BLaER1 treated with 17β-estradiol and CSF1 and Interleukin-3, amounts not matched to agents 10 nM and 100 nM (cell line): ENCODE results near the gene NECTIN2.

Experiments used
- H3K27ac ChIP-seq, 11 experiments: shearing (Covaris generic); formaldehyde crosslinking; 2 replicates each; pipeline ENCODE4 v1.8.1; 2022
- H3K27me3 ChIP-seq, 11 experiments: shearing (Covaris generic); formaldehyde crosslinking; 2 replicates each; pipeline ENCODE4 v1.8.1; 2022
- H3K36me3 ChIP-seq, 11 experiments: shearing (Covaris generic); formaldehyde crosslinking; 2 replicates each; pipeline ENCODE4 v1.8.1; 2022
- H3K4me1 ChIP-seq, 10 experiments: shearing (Covaris generic); formaldehyde crosslinking; 2 replicates each; pipeline ENCODE4 v1.8.1; 2022
- H3K4me2 ChIP-seq, 11 experiments: shearing (Covaris generic); formaldehyde crosslinking; 2 replicates each; pipeline ENCODE4 v1.8.1; 2022
- H3K4me3 ChIP-seq, 10 experiments: shearing (Covaris generic); formaldehyde crosslinking; 2 replicates each; pipeline ENCODE4 v1.8.1; 2022
- H3K9ac ChIP-seq, 11 experiments: shearing (Covaris generic); formaldehyde crosslinking; 2 replicates each; pipeline ENCODE4 v1.8.1; 2022
- H3K9me3 ChIP-seq, 11 experiments: shearing (Covaris generic); formaldehyde crosslinking; replicated peaks in 1 of 11; 2 replicates each; pipeline ENCODE4 v1.8.1; 2022
- H4K20me1 ChIP-seq, 11 experiments: shearing (Covaris generic); formaldehyde crosslinking; 2 replicates each; pipeline ENCODE4 v1.8.1; 2022
- Cebpa-rat ChIP-seq, 11 experiments: shearing (Covaris generic); IDR thresholded peaks; 2 replicates each; pipeline ENCODE4 v1.8.1; 2022

NECTIN2 gene

DNA sequence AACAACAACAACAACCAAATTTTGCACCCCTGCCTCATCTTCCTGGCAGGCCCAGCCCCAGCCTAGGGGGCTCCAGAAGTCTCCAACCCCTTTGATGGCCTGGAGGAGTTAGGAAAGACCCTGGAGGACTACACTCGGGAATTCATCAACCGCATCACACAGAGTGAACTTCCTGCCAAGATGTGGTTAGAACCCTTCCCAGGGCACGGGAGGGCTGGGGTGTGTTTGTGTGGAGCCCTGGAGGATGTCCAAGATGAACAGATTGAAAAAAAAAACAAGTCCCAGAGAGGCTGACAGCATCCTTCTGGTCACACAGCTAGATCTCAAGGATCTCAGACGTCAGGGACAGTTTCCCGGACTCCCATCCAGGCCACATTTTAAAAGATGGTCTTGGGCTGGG is 81.6 kb downstream of the NECTIN2 start:
- peak overlapping the region in 3 of 10 experiments; percentile 22 to 31 (median 22); a peak in 3 of 20 replicates for H3K4me3 ChIP-seq
- H3K9me3 ChIP-seq, result no peaks in the 10 kb centered on the region
- peak overlapping the region in 10 of 11 experiments; percentile 12 to 71 (median 57); a peak in 14 of 22 replicates for H3K9ac ChIP-seq
- H3K27me3 ChIP-seq, result no peaks in the 10 kb centered on the region
- no peaks in the 10 kb centered on the region for H3K36me3 ChIP-seq
- H3K27ac ChIP-seq, result peak overlapping the region; percentile 3 to 84 (median 78); a peak in 19 of 22 replicates
- peaks cover 49 to 88% (median 60%) of the 10 kb centered on the region in 10 experiments for H3K4me1 ChIP-seq
- H3K4me2 ChIP-seq, result peak overlapping the region; percentile 69 to 96 (median 87)
- no peaks in the 10 kb centered on the region for H4K20me1 ChIP-seq
- 0 out of 22 replicates have a peak, but pooled peaks of 1 of the 11 experiments have one; percentile 13 for TF ChIP-seq Cebpa-rat (IDR thresholded peaks at IDR 0.05)

- Histone ChIP-seq H3K36me3 (no peaks in the 10 kb centered on the region), H3K9ac (peak overlapping the region in 3 of 11 experiments; percentile 6 to 23 (median 18); a peak in 1 of 22 replicates), H4K20me1 (no peaks in the 10 kb centered on the region), H3K9me3 (no peaks in the 10 kb centered on the region), H3K4me1 (peaks cover 33 to 81% (median 45%) of the 10 kb centered on the region in 10 experiments), H3K27ac (peak overlapping the region in 2 of 11 experiments; percentile 2 to 23; a peak in 2 of 22 replicates), H3K27me3 (no peaks in the 10 kb centered on the region), H3K4me3 (no peak overlapping the region), H3K4me2 (peak overlapping the region in 8 of 11 experiments; percentile 15 to 66 (median 30); a peak in 11 of 22 replicates)
- no peak for TF ChIP-seq Cebpa-rat (IDR thresholded peaks at IDR 0.05)
Measured at GRCh38 chr19:44930088-44930487, 84.0 kb downstream of the NECTIN2 start.

DNA sequence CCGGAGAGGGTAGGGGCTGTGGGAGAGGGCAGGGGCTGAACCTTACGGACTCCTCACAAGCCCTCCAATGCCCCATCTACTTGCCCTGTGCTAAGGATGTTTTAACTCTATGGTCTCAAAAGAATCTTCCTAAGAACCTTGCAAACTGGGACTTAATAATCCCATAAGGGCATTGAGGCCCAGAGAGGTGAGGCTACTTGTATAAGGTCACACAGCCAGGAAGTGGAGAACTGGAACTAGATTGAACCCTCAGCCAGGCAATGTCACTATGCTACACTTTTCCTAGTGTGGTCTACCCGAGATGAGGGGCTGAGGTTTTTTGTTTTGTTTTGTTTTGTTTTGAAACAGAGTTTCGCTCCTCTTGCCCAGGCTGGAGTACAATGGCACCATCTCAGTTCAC is 85.4 kb downstream of the NECTIN2 start:
- no peaks in the 10 kb centered on the region for H3K9me3 ChIP-seq
- peaks cover 18 to 76% (median 30%) of the 10 kb centered on the region in 10 experiments for H3K4me1 ChIP-seq

More for the DNA sequence above, 85.4 kb downstream of the NECTIN2 start:
- H3K27me3 ChIP-seq, result no peaks in the 10 kb centered on the region
- TF ChIP-seq Cebpa-rat (IDR thresholded peaks at IDR 0.05), result no peak
- H3K27ac ChIP-seq, result no peak overlapping the region
- no peak overlapping the region for H3K4me2 ChIP-seq
- H3K36me3 ChIP-seq, result no peaks in the 10 kb centered on the region
- no peak overlapping the region for H3K4me3 ChIP-seq
- no peak overlapping the region for H3K9ac ChIP-seq
- no peaks in the 10 kb centered on the region for H4K20me1 ChIP-seq
